H54 (cell line): ENCODE results near the gene CD1B.

ENCODE experiments used
- DNase-seq: peaks from one replicate; pipeline ENCODE4 v3.0.0; 2011; ENCODE audit warnings: low spot score, mixed read lengths; ENCODE audit not compliant: insufficient read length
- FAIRE-seq: peaks from 3 replicates; lab custom pipeline; 2011; peaks lifted over from hg19 to GRCh38; lab: Jason Lieb, UNC
- POLR2A ChIP-seq: IDR thresholded peaks from 2 replicates; pipeline ENCODE4 v1.6.1; 2011; ENCODE audit warnings: low read depth, mild to moderate bottlenecking, low read length

CD1B gene

DNA sequence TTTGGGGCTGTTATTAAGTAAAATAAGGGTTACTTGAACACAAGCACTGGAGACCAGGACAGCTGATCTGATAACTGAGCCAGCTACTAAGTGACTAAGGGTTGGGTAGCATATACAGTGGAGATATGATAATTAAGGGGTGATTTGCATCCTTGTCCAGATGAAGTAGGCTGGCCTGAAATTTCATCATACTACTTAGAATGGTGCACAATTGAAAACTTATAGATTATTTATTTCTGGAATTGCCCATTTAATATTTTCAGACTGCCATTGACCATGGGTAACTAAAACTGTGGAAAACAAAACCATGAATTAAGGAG, 3.8 kb upstream of the CD1B start:
- no peak for TF ChIP-seq POLR2A
- DNase-seq = no peak
- FAIRE-seq = no peak

DNA sequence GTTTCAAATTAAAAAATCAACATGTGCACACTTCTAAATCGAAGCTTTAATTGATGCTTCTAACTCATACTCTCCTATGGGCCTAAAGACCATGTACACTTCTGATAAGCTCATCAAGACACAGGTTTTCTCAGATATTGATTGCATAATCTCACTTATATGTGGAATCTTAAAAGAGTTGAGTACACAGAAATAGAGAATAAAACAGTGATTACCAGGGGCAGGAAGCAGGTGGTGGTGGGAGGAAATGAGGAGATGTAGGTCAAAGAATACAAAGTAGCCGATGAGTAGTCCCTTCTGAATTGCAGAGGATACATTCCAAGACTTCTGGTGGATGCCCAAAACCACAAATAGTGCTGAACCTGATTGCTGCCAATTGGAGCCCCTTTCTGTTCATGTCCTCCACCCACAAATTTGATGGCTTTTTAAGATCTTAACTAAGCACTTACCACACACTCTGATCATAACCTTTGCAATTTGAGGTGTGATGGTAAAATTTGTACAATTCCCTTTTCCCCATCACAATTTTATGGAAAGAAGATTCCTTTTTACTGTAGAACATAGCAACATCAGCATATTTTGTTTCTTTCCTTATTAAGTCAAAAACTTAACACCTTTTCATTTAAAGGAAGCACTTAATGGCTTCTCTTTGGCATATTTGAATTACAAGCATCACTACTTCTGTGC, 3.3 kb upstream of the CD1B start:
- DNase-seq (no peak), FAIRE-seq (no peak)
- TF ChIP-seq POLR2A = no peak

DNA sequence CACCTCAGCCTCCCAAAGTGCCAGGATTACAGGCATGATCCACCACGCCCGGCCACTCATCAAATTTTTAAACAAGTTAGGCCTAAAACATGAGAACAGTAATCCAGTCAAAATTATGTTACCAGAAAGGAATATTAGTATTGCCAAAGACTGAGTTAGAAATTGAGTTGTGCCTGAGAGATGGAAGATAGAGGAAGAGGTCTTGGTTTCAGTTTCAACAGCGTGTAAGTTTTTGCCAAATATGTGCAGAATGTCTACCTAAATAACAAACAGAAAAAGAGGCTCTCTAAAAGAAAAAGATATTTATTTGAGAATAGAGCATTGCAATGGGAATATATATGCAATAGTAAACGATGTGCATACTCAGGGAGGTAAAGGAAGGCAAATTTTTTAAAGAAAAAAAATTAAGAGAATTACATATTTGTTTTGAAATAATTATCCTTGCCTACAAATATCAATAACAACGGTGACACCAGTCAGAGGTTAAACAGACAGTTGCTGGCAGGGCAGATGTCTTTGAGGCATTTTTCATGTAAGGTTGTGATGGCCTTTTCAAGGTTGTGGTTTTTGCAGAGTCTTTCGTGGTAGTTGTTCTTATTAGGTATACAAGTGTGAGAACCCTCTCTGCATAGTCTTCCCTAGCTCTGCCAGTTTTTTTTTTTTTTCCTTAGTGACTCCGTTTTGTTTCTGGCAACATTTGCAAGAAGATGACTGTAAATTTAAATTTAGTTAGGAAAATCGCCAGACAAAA, 2.2 kb upstream of the CD1B start:
- DNase-seq (no peak), FAIRE-seq (no peak)

DNA sequence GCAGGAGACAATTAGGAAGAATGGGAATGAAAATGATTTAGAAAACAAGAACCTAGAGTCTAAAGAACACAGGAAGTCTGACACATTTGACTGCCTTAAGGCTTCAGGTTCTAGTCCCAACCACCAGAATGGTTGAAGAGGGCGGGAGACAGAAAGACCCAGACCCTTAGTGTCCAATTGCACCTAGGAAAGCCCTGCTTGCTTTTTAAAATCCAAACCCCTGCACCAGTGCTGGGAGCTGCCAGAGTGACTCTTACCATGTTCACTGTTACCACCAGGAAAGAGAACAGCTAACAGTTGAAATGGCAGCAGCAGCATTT, 265 bp downstream of the CD1B start:
- FAIRE-seq (no peak), DNase-seq (no peak)
- TF ChIP-seq POLR2A = no peak

More for the DNA sequence above, 2.2 kb upstream of the CD1B start:
- no peak for TF ChIP-seq POLR2A

DNA sequence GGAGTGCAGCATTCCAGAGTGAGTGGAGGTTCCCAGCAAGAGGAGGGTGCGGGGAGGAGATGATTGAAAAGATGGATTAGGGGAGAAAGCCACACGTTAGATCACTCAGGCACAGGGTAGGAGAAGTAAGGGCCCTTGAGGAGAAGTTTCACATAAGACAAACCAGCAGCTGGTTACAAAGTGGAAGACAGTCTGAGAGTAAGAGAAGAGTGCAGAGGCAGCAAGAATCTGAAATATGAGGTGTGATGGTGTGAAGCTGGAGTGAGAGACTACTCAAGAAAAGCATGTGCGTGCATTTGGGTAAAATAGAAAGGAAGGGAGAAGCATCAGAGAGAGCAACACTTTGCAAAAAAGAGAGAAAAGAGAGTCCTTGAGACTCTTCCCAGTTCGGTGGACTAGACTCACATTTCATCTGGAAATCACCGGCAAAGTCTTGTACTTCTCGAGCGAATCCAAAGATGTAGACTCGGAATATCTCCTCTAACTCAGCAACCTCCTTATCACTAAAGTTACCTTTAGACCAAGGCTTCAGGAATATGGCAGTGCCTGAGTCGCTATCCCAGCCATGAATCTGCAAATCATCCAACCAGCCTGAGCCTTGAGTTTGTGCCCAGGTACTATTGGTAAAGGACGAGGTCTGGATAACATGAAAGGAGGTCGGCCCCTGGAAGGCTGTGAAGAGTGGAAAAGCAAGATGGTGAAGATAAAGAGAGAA, 783 bp downstream of the CD1B start:
- FAIRE-seq (no peak), DNase-seq (no peak)
- no peak for TF ChIP-seq POLR2A

DNA sequence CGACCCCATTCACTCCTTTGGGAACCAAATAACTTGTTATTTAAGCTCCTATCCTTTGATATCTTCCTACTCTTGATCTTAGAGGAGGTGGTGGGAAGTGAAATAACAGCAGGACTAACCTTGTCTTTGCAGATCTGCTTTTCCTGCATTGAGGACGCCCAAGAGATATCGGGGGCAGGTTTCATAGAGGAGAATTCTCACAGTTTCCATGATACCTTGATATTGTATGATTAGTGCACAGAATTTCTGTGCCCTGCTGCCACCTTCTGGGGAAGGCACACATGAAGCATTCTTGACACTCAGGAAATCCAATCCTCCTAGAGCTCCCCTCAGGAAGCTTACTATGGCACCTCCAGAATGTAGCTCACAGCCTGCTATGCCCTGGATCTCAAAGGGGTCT, 1.6 kb downstream of the CD1B start:
- DNase-seq (no peak), FAIRE-seq (no peak)
- TF ChIP-seq POLR2A = no peak

DNA sequence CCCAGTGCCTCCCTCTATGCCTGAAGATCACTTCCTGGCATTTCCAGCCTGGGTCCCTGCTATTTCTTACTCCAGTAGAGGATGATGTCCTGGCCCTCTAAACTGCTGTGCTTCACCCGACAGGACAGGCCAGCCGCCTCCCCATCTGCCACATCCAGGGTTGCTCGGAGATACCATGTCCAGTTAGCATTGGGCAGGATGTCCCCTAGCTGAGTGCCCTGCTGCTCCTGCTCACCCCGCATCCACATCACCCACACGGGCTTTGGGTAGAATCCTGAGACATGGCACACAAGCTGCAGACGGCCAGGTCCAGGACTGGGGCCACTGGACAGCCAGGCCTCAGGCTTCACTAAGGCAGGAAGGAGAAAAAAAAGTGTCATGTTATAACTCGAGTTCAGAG, 2.0 kb downstream of the CD1B start:
- FAIRE-seq = no peak
- DNase-seq = no peak
- no peak for TF ChIP-seq POLR2A

DNA sequence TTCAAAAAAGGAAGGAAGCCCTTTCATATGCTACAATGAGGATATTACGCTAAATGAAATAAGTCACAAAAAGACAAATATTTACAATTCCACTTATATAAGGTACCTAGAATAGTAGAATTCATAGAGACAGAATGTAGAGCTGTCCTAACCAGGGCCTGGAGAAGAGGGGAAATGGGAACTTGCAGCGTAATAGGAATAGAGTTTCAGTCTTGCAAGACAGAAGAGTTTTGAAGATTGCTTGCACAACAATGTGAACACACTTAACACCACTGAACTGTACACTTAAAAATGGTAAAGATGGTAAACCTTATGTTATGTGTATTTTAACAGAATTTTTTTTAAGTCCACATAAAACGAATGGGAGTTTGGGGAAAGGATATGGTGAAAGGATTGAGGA, 2.9 kb downstream of the CD1B start:
- no peak for FAIRE-seq

DNA sequence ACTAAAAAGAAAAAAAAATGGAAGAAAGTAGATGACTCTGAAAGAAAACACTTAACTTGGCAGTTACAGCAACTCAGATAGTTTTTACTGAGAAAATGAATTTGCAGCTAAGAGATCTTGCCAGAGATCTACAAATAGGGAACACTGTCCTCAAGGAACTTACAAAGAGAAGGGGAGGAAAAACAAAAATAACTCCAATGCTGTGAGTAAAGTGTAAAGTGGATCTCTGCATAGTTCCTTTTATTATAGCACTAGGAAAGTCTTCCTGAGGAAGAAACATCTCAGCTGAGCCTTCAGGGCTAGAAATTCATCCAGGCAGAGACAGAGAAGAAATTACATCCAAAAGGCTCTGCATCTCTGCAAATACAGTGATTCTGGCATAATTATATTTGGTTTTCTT, 3.9 kb downstream of the CD1B start:
- TF ChIP-seq POLR2A = no peak
- no peak for FAIRE-seq
- DNase-seq = no peak

More for the DNA sequence above, 2.9 kb downstream of the CD1B start:
- no peak for DNase-seq
- no peak for TF ChIP-seq POLR2A

DNA sequence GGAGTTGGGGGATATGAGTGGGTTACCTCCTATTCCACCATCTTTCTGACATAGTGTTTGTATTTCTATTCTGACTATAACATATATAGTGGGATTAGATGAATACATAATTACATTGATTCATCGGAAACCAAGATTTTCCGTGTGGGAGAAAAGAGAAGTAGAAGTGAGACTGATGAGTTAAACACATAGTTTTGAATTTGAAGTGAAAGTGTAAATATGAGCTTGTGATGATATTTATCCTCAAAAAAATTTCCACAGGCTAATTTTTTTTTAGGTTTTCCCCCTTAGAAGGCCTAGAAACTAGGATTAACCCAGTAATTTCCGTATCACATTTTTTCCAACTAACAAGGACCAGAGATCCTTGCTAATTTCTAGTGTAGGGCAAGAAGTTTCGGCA, 6.9 kb downstream of the CD1B start:
- no peak for TF ChIP-seq POLR2A
- FAIRE-seq = no peak
- no peak for DNase-seq

DNA sequence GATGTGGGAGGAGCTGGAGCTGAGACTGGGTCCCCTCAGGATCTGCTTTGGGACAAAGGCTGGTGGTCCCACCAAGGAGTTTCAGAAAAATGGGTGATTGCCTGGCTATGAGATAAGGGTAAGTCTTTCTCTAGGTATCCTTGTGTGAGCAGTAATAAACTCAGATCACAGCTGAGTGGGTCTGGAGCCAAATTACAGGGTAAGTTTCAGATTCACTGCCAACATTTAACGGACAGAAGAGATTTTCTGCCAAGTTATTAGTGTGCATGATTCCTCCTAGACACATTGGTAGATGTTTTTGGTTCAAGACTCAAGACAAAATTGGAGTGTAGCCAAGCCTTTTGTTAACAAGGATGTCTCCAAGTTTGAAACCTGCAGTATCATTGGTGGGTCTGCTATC, 7.5 kb downstream of the CD1B start:
- TF ChIP-seq POLR2A = no peak
- no peak for FAIRE-seq
- no peak for DNase-seq

DNA sequence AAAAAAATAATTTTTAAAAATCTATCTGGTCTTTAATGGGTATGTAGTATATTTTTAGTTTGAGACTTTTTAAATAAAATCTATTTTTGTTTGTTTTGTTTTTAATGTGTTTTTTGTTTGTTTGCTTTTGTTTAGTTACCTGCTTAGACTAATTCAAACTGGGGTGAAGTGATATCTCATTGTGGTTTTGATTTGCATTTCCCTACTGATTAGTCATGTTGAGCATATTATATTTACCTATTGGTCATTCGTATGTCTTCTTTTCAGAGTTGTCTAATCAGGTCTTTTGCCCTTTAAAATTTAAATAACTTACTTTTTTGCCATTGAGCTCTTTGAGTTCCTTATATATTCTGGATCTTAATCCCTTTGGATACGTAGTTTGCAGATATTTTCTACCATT, 20.3 kb downstream of the CD1B start:
- FAIRE-seq (no peak), DNase-seq (no peak)
- no peak for TF ChIP-seq POLR2A

DNA sequence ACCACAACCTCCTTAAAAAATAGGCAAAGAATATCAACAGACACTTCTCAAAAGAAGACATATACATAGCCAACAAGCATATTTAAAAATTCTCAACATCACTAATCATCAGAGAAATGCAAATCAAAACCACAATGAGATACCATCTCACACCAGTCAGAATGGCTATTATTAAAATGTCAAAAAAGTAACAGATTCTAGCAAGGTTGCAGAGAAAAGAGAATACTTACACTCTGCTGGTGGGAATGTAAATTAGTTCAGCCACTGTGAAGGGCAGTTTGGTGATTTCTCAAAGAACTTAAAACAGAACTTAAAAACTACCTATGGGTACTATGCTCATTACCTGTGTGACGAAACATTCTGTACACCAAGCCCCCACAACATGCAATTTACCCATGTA, 20.7 kb downstream of the CD1B start:
- no peak for TF ChIP-seq POLR2A
- no peak for DNase-seq
- no peak for FAIRE-seq

DNA sequence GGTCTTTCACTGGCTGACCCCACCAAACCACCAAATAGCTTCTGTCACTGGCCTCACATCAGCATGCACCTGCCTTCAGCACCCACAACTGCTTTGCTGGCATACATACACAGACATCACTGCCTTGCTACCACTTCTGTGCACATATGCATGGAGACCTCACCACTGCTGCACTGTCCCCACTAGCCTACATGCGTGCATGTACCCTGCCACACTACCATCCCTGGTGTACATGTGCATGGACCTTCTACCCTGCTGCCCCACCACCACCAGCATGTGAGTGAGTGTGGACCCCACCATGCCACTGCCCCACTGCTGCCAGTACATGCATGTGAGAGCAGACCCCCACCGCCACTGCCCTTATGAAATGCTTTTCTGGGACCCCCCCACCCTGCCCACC, 35.5 kb downstream of the CD1B start:
- TF ChIP-seq POLR2A = no peak
- FAIRE-seq (no peak), DNase-seq (no peak)
